OCI-LY1 (cell line): ENCODE data around the gene KCNG3.

ENCODE experiments used
- H2AFZ ChIP-seq: fragments of 200-600 bp; sonication (generic), shearing (Covaris generic); 2 replicates; pipeline ENCODE4 v1.6.0; 2014; ENCODE audit warnings: antibody characterized with exemption, mild to moderate bottlenecking, low read length
- H3F3A ChIP-seq: fragments of 200-600 bp; sonication (generic), shearing (Covaris generic); 2 replicates; pipeline ENCODE4 v1.6.0; 2014; ENCODE audit warnings: mild to moderate bottlenecking, antibody characterized with exemption, low read length, moderate library complexity; ENCODE audit not compliant: insufficient read depth
- H3K27ac ChIP-seq: fragments of 200-600 bp; sonication (generic); 2 replicates; pipeline ENCODE4 v1.5.1; 2014; ENCODE audit warnings: low read length, mixed run types, mild to moderate bottlenecking, low read depth; ENCODE audit not compliant: poor library complexity, severe bottlenecking
- H3K27me3 ChIP-seq: fragments of 200-600 bp; sonication (generic); 2 replicates; pipeline ENCODE4 v1.6.0; 2014; ENCODE audit warnings: antibody characterized with exemption, mild to moderate bottlenecking, low read length, moderate library complexity; ENCODE audit not compliant: insufficient read depth
- H3K36me3 ChIP-seq: fragments of 200-600 bp; sonication (generic); 2 replicates; pipeline ENCODE4 v1.6.1; 2014; ENCODE audit warnings: mild to moderate bottlenecking, antibody characterized with exemption, low read length, moderate library complexity, mixed read lengths; ENCODE audit not compliant: insufficient read depth
- H3K4me1 ChIP-seq: fragments of 200-600 bp; sonication (generic); 2 replicates; pipeline ENCODE4 v1.5.1; 2014; ENCODE audit warnings: mild to moderate bottlenecking, low read length, moderate library complexity; ENCODE audit not compliant: insufficient read depth, severe bottlenecking
- H3K4me2 ChIP-seq: fragments of 200-600 bp; sonication (generic), shearing (Covaris generic); 2 replicates; pipeline ENCODE4 v1.6.1; 2014; ENCODE audit warnings: low read length
- H3K4me3 ChIP-seq: fragments of 200-600 bp; sonication (generic); 2 replicates; pipeline ENCODE4 v1.5.1; 2014; ENCODE audit warnings: low read length, low read depth, mild to moderate bottlenecking, mixed read lengths; ENCODE audit not compliant: poor library complexity, severe bottlenecking
- H3K79me2 ChIP-seq: fragments of 200-600 bp; shearing (Covaris generic); 2 replicates; pipeline ENCODE4 v1.6.1; 2016; ENCODE audit warnings: mixed run types, low read length, mixed read lengths; ENCODE audit not compliant: insufficient read depth
- H3K9ac ChIP-seq: fragments of 200-600 bp; sonication (generic), shearing (Covaris generic); 2 replicates; pipeline ENCODE4 v1.6.1; 2014; ENCODE audit warnings: mild to moderate bottlenecking, low read length, mixed read lengths
- H3K9me2 ChIP-seq: fragments of 200-600 bp; sonication (generic), shearing (Covaris generic); 2 replicates; pipeline ENCODE4 v1.6.1; 2014; ENCODE audit warnings: low read depth, mild to moderate bottlenecking, low read length, mixed read lengths
- H3K9me3 ChIP-seq: fragments of 200-600 bp; shearing (Covaris generic); 2 replicates; pipeline ENCODE4 v1.6.1; 2014; ENCODE audit warnings: low read length, mixed read lengths
- H4K20me1 ChIP-seq: fragments of 200-600 bp; sonication (generic), shearing (Covaris generic); 2 replicates; pipeline ENCODE4 v1.6.0; 2016; ENCODE audit warnings: mild to moderate bottlenecking, low read length; ENCODE audit not compliant: insufficient read depth
- CTCF ChIP-seq: fragments of 200-600 bp; sonication (generic), shearing (Covaris generic); IDR thresholded peaks from 2 replicates; pipeline ENCODE4 v1.5.1; 2017; ENCODE audit warnings: mild to moderate bottlenecking, antibody characterized with exemption, low read length, moderate library complexity, mixed read lengths
- EZH2 ChIP-seq: fragments of 200-600 bp; sonication (generic), shearing (Covaris generic); IDR thresholded peaks from 2 replicates; pipeline ENCODE4 v1.8.0; 2017; ENCODE audit warnings: borderline replicate concordance, mixed run types, mild to moderate bottlenecking, antibody characterized with exemption, low read length, moderate library complexity, mixed read lengths

KCNG3 gene

GRCh38 chr2:42503291-42503690 is 9.5 kb upstream of the KCNG3 start:
- H3K79me2 ChIP-seq: no peaks in the 10 kb centered on the region
- no peaks in the 10 kb centered on the region for H3K9me2 ChIP-seq
- no peak overlapping the region for H3K4me3 ChIP-seq
- no peak overlapping the region for H3K4me2 ChIP-seq
- H2AFZ ChIP-seq: no peak overlapping the region
- TF ChIP-seq EZH2 (no peak), CTCF (no peak)
- no peak overlapping the region for H3K27ac ChIP-seq
- peaks cover 4% of the 10 kb centered on the region for H3K4me1 ChIP-seq
- peaks cover 6% of the 10 kb centered on the region; the same call in 1 of the 2 replicates for H3K36me3 ChIP-seq
- 0 out of 2 replicates have a peak, but pooled peaks cover 4% of the 10 kb centered on the region for H3K9me3 ChIP-seq
- no peak overlapping the region for H3K9ac ChIP-seq
- H4K20me1 ChIP-seq: no peaks in the 10 kb centered on the region
- no peaks in the 10 kb centered on the region for H3F3A ChIP-seq
- no peaks in the 10 kb centered on the region for H3K27me3 ChIP-seq

GRCh38 chr2:42498497-42498896 is 4.7 kb upstream of the KCNG3 start:
- TF ChIP-seq EZH2 (no peak), CTCF (no peak)
- H3F3A ChIP-seq: no peaks in the 10 kb centered on the region
- H3K27ac ChIP-seq: peak overlapping the region; percentile 58
- no peaks in the 10 kb centered on the region for H3K27me3 ChIP-seq
- no peaks in the 10 kb centered on the region for H3K36me3 ChIP-seq
- no peak overlapping the region; the same call in 1 of the 2 replicates for H3K9ac ChIP-seq
- no peak overlapping the region for H3K4me2 ChIP-seq
- H3K4me3 ChIP-seq: no peak overlapping the region
- H2AFZ ChIP-seq: no peak overlapping the region
- H3K9me3 ChIP-seq: no peaks in the 10 kb centered on the region
- H3K9me2 ChIP-seq: no peaks in the 10 kb centered on the region
- no peaks in the 10 kb centered on the region for H4K20me1 ChIP-seq
- H3K79me2 ChIP-seq: no peaks in the 10 kb centered on the region
- peaks cover 31% of the 10 kb centered on the region for H3K4me1 ChIP-seq

GRCh38 chr2:42495611-42496010 is 1.8 kb upstream of the KCNG3 start:
- no peaks in the 10 kb centered on the region for H4K20me1 ChIP-seq
- H3K36me3 ChIP-seq: no peaks in the 10 kb centered on the region
- H3K9ac ChIP-seq: peak overlapping the region; percentile 51
- H3K79me2 ChIP-seq: no peaks in the 10 kb centered on the region
- H3K27ac ChIP-seq: peak overlapping the region; percentile 34
- no peaks in the 10 kb centered on the region for H3K9me2 ChIP-seq
- 0 out of 2 replicates have a peak overlapping the region, but pooled peaks have one; percentile 14 for H2AFZ ChIP-seq
- peak overlapping the region; percentile 84 for H3K4me2 ChIP-seq
- H3K4me1 ChIP-seq: peaks cover 50% of the 10 kb centered on the region
- no peaks in the 10 kb centered on the region for H3K27me3 ChIP-seq
- H3K9me3 ChIP-seq: no peaks in the 10 kb centered on the region
- TF ChIP-seq EZH2: no peak
- TF ChIP-seq CTCF: no peak
- peaks cover 8% of the 10 kb centered on the region; the same call in 1 of the 2 replicates for H3F3A ChIP-seq
- peak overlapping the region; percentile 68 for H3K4me3 ChIP-seq
